ENCODE measurements around the gene TMEM72. TPM values are rescaled to one million over a fixed set of nuclear protein-coding genes. Genes with fewer than 3 reads are reported as not detected.
"Not testable (repeated sequence)": the region's sequence is repeated elsewhere in the genome, so short reads cannot be mapped to it uniquely, and the experiment has no call there.

The TMEM72 gene
- total RNA-seq, 1 experiment from 2014 or later, result not detected

- no peaks in the 10 kb centered on the region for H3K36me3 ChIP-seq (ENCODE audit: control insufficient read depth, insufficient read depth, low read length)
- no peak overlapping the region for H3K27ac ChIP-seq (ENCODE audit: low read length)
- intact Hi-C loops (cut with micrococcal nuclease; ENCODE audit: unreplicated experiment) (loop anchor here (2.0 to 10.0 kb wide), 2 partner anchors 270 to 1194 kb away; no protein-coding TSS in a partner anchor), in situ Hi-C loops (cut with HindIII; ENCODE audit: low pct_unique_long_range_greater_than_20kb, low sequenced_read_pairs) (no loop called here)
- TF ChIP-seq TCF7L2 (IDR thresholded peaks at IDR 0.05; ENCODE audit: low read depth, low read length), result no peak
- TF ChIP-seq SIN3A (IDR thresholded peaks at IDR 0.05; ENCODE audit: borderline replicate concordance, insufficient read depth, low read depth, low read length), result no peak
- no peak for TF ChIP-seq REST (IDR thresholded peaks at IDR 0.05; ENCODE audit: insufficient read depth in 1 of 2, low read depth in 2 of 2, low read length in 1 of 2)
- TF ChIP-seq, protein P1, sequence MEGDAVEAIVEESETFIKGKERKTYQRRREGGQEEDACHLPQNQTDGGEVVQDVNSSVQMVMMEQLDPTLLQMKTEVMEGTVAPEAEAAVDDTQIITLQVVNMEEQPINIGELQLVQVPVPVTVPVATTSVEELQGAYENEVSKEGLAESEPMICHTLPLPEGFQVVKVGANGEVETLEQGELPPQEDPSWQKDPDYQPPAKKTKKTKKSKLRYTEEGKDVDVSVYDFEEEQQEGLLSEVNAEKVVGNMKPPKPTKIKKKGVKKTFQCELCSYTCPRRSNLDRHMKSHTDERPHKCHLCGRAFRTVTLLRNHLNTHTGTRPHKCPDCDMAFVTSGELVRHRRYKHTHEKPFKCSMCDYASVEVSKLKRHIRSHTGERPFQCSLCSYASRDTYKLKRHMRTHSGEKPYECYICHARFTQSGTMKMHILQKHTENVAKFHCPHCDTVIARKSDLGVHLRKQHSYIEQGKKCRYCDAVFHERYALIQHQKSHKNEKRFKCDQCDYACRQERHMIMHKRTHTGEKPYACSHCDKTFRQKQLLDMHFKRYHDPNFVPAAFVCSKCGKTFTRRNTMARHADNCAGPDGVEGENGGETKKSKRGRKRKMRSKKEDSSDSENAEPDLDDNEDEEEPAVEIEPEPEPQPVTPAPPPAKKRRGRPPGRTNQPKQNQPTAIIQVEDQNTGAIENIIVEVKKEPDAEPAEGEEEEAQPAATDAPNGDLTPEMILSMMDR (IDR thresholded peaks at IDR 0.05), result no peak
- no peak for TF ChIP-seq POLR2AphosphoS5 (IDR thresholded peaks at IDR 0.05; ENCODE audit: low read depth, low read length)
- no TSS peak for BruUV-seq (replicated peaks)
- peaks cover 18% of the 10 kb centered on the region for H3K27me3 ChIP-seq (ENCODE audit: control insufficient read depth, insufficient read depth, low read length)
- peak; percentile 32 for ATAC-seq
- ChIA-PET CTCF (interaction anchor here (0.5 kb wide), 1 partner anchor 120 kb away, joined by 3 read pairs; no protein-coding TSS in a partner anchor), POLR2A (no interaction called here)
- peak overlapping the region; percentile 53 to 54 for H3K4me3 ChIP-seq (ENCODE audit: low read depth in 2 of 2, low read length in 2 of 2)
- no peaks in the 10 kb centered on the region for H3K9me3 ChIP-seq (ENCODE audit: control insufficient read depth, insufficient read depth, low read depth, low read length)
- H3K4me1 ChIP-seq (ENCODE audit: control insufficient read depth, insufficient read depth, low read length), result peaks cover 4% of the 10 kb centered on the region; the same call in 1 of the 2 replicates
- DNase-seq (ENCODE audit: low read depth, low spot score), result no peak
These were observed 45.9 kb upstream of the TMEM72 start for GRCh38 chr10:44865289-44865671.

DNA sequence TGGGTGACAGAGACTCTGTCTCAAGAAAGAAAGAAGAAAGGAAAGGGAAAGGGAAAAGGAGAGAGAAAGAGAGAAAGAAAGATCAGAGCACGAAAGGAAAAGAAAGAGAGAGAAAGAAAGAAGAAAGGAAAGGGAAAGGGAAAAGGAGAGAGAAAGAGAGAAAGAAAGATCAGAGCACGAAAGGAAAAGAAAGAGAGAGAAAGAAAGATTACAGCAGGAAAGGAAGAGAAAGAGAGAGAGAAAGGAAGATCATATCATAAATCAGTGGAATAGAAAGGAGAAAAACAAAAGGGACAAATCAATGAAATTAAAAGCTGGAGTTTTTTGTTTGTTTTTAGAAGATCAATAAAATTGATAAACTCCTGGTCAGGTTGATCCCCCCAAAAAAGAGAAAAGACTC is 44.8 kb upstream of the TMEM72 start:
- BruUV-seq (replicated peaks); in situ Hi-C loops (cut with HindIII; ENCODE audit: low pct_unique_long_range_greater_than_20kb, low sequenced_read_pairs): not testable (repeated sequence)
- intact Hi-C loops (cut with micrococcal nuclease; ENCODE audit: unreplicated experiment), result loop anchor here (10.0 kb wide), 1 partner anchor 272 kb away; no protein-coding TSS in a partner anchor

GRCh38 chr10:44870031-44870430 is 41.1 kb upstream of the TMEM72 start:
- POLR2A ChIA-PET, result no interaction called here

More for the DNA sequence above, 44.8 kb upstream of the TMEM72 start:
- H3K27ac ChIP-seq (ENCODE audit: low read length); H3K4me1 ChIP-seq (ENCODE audit: control insufficient read depth, insufficient read depth, low read length); H3K36me3 ChIP-seq (ENCODE audit: control insufficient read depth, insufficient read depth, low read length); H3K9me3 ChIP-seq (ENCODE audit: control insufficient read depth, insufficient read depth, low read depth, low read length); POLR2A ChIA-PET; CTCF ChIA-PET; DNase-seq (ENCODE audit: low read depth, low spot score); H3K4me3 ChIP-seq (ENCODE audit: low read depth in 2 of 2, low read length in 2 of 2); ATAC-seq: not testable (repeated sequence)
- H3K27me3 ChIP-seq (ENCODE audit: control insufficient read depth, insufficient read depth, low read length), result peaks cover 21% of the 10 kb centered on the region

More at GRCh38 chr10:44870031-44870430, 41.1 kb upstream of the TMEM72 start:
- peaks cover 3% of the 10 kb centered on the region; the same call in 1 of the 2 replicates for H3K4me1 ChIP-seq (ENCODE audit: control insufficient read depth, insufficient read depth, low read length)
- no TSS peak for BruUV-seq (replicated peaks)
- CTCF ChIA-PET, result interaction anchor here (0.7 kb wide), 1 partner anchor 409 kb away, joined by 4 read pairs; no protein-coding TSS in a partner anchor
- intact Hi-C loops (cut with micrococcal nuclease; ENCODE audit: unreplicated experiment), result no loop called here
- DNase-seq (ENCODE audit: low read depth, low spot score), result no peak
- no peaks in the 10 kb centered on the region for H3K9me3 ChIP-seq (ENCODE audit: control insufficient read depth, insufficient read depth, low read depth, low read length)
- no peak overlapping the region for H3K27ac ChIP-seq (ENCODE audit: low read length)
- in situ Hi-C loops (cut with HindIII; ENCODE audit: low pct_unique_long_range_greater_than_20kb, low sequenced_read_pairs), result no loop called here
- no peak overlapping the region for H3K4me3 ChIP-seq (ENCODE audit: low read depth in 2 of 2, low read length in 2 of 2)
- TF ChIP-seq, protein P1 (IDR thresholded peaks at IDR 0.05), result no peak
- no peak for TF ChIP-seq POLR2AphosphoS5 (IDR thresholded peaks at IDR 0.05; ENCODE audit: low read depth, low read length)
- TF ChIP-seq SIN3A (IDR thresholded peaks at IDR 0.05; ENCODE audit: borderline replicate concordance, insufficient read depth, low read depth, low read length), result no peak
- TF ChIP-seq REST (IDR thresholded peaks at IDR 0.05; ENCODE audit: insufficient read depth in 1 of 2, low read depth in 2 of 2, low read length in 1 of 2), result no peak
- no peak for TF ChIP-seq TCF7L2 (IDR thresholded peaks at IDR 0.05; ENCODE audit: low read depth, low read length)
- peaks cover 21% of the 10 kb centered on the region for H3K27me3 ChIP-seq (ENCODE audit: control insufficient read depth, insufficient read depth, low read length)
- ATAC-seq, result no peak
- H3K36me3 ChIP-seq (ENCODE audit: control insufficient read depth, insufficient read depth, low read length), result no peaks in the 10 kb centered on the region
